K562 (cell line): Measurements from ENCODE around the gene TRIM25. TPM values are rescaled to one million over a fixed set of nuclear protein-coding genes. Genes with fewer than 3 reads are reported as not detected.

ENCODE experiments used
- ATAC-seq: fragments of 200-7000 bp; cut with Tn5 transposase; 3 replicates; pipeline ENCODE4 v1.9.1; 2020; ENCODE audit warnings: moderate library complexity
- BruUV-seq: library from RNA; stranded (reverse); fragments of 400-500 nt; replicated peaks from 2 replicates; lab custom pipeline; 2021; lab: Mats Ljungman, UMichigan
- CTCF ChIA-PET: fragments of 300-600 bp; formaldehyde crosslinking; extraction: SDS; loops from one replicate; lab custom pipeline; 2021; ENCODE audit warnings: low intra/inter-chr PET ratio; lab: Yijun Ruan, JAX
- POLR2A ChIA-PET: fragments of 300-600, 350-650 bp; sonication (Branson Sonifier 250); formaldehyde crosslinking; extraction: SDS; loops from one replicate; lab custom pipeline; 2021; ENCODE audit warnings: antibody characterized with exemption, inconsistent platforms; lab: Yijun Ruan, JAX
- DNase-seq, 4 experiments: peaks; one replicate each; pipeline versions ENCODE4 v3.0.0 to v3.0.0-alpha.2; 2011 to 2018; ENCODE audit warnings: low spot score in 3 of 4, mixed read lengths in 3 of 4; ENCODE audit errors: extremely low read depth in 1 of 4
- FAIRE-seq: peaks from 2 replicates; lab custom pipeline; 2011; peaks lifted over from hg19 to GRCh38; lab: Jason Lieb, UNC
- H2AFZ ChIP-seq: 2 replicates; pipeline ENCODE4 v1.6.0; 2011; ENCODE audit warnings: low read depth, low read length, control low read depth, inconsistent platforms
- H3K27ac ChIP-seq: fragments of 200-600 bp; 3 replicates; pipeline ENCODE4 v1.8.0; 2011; ENCODE audit warnings: low read depth, mild to moderate bottlenecking, control low read depth, inconsistent platforms, low read length, moderate library complexity, mixed read lengths; ENCODE audit errors: extremely low read depth
- H3K27me3 ChIP-seq, 2 experiments: fragments of 300-600 bp in 1 of 2; 2 replicates in 1 of 2; 3 replicates in 1 of 2; pipeline versions ENCODE4 v1.6.0 to v1.8.0; 2011; ENCODE audit warnings: inconsistent platforms in 2 of 2, low read length in 2 of 2, mild to moderate bottlenecking in 1 of 2, mixed read lengths in 1 of 2, moderate library complexity in 1 of 2; ENCODE audit not compliant: control insufficient read depth in 2 of 2, insufficient read depth in 2 of 2
- H3K36me3 ChIP-seq: fragments of 300-600 bp; 3 replicates; pipeline ENCODE4 v1.8.0; 2011; ENCODE audit warnings: mild to moderate bottlenecking, low read length, inconsistent platforms; ENCODE audit not compliant: control insufficient read depth, insufficient read depth
- H3K4me1 ChIP-seq, 2 experiments: fragments of 200-600 bp in 1 of 2; replicated peaks in 1 of 2; 2 replicates in 1 of 2; 3 replicates in 1 of 2; pipeline versions ENCODE4 v1.5.1 to v1.8.0; 2011; ENCODE audit warnings: inconsistent platforms in 2 of 2, low read length in 2 of 2, mild to moderate bottlenecking in 1 of 2, mixed read lengths in 1 of 2, moderate library complexity in 1 of 2; ENCODE audit not compliant: control insufficient read depth in 2 of 2, insufficient read depth in 2 of 2
- H3K4me2 ChIP-seq: 2 replicates; pipeline ENCODE4 v1.6.1; 2011; ENCODE audit warnings: low read length, control low read depth, inconsistent platforms, mixed read lengths; ENCODE audit not compliant: insufficient read depth
- H3K4me3 ChIP-seq: fragments of 200-600 bp; sonication (generic), shearing (Covaris generic); 2 replicates; pipeline ENCODE4 v1.5.1; 2016; ENCODE audit warnings: control low read depth, inconsistent platforms
- H3K79me2 ChIP-seq: fragments of 200-600 bp; 3 replicates; pipeline ENCODE4 v1.8.0; 2011; ENCODE audit warnings: low read length, inconsistent platforms; ENCODE audit not compliant: control insufficient read depth, insufficient read depth
- H3K9ac ChIP-seq, 2 experiments: 2 replicates each; pipeline versions ENCODE4 v1.6.0 to v1.6.1; 2011; ENCODE audit warnings: low read depth in 2 of 2, low read length in 2 of 2, control low read depth in 1 of 2, inconsistent platforms in 1 of 2, mild to moderate bottlenecking in 1 of 2, mixed read lengths in 1 of 2; ENCODE audit not compliant: insufficient read depth in 1 of 2
- H3K9me1 ChIP-seq: one replicate; pipeline ENCODE4 v1.6.0; 2011; ENCODE audit warnings: inconsistent platforms, mild to moderate bottlenecking, low read length, moderate library complexity; ENCODE audit not compliant: control insufficient read depth, insufficient read depth
- H3K9me3 ChIP-seq: replicated peaks from 2 replicates; pipeline ENCODE4 v1.5.1; 2011; ENCODE audit warnings: low read depth, low read length, inconsistent platforms; ENCODE audit not compliant: control insufficient read depth, insufficient read depth
- H4K20me1 ChIP-seq: replicated peaks from 2 replicates; pipeline ENCODE4 v1.6.1; 2011; ENCODE audit warnings: low read length, inconsistent platforms, mixed read lengths; ENCODE audit not compliant: control insufficient read depth, insufficient read depth
- DPF2 ChIP-seq: fragments of 450-650 bp; IDR thresholded peaks from 2 replicates; pipeline ENCODE4 v1.6.1; 2016
- FOSL1 ChIP-seq: fragments of 200-800 bp; sonication (Bioruptor generic); conservative IDR thresholded peaks from 2 replicates; pipeline ENCODE4 v1.6.1; 2016; ENCODE audit warnings: missing genetic modification characterization, missing compliant biosample characterization
- MXI1 ChIP-seq: IDR thresholded peaks from 2 replicates; pipeline ENCODE4 v1.6.1; 2011; ENCODE audit warnings: low read depth, mild to moderate bottlenecking, improper control_type of control experiment, low read length
- SMARCE1 ChIP-seq: fragments of 450-650 bp; IDR thresholded peaks from 2 replicates; pipeline ENCODE4 v1.7.1; 2016; ENCODE audit warnings: mild to moderate bottlenecking
- TRIM24 ChIP-seq, 2 experiments: fragments of 450-650 bp; IDR thresholded peaks; 2 replicates each; pipeline ENCODE4 v1.6.1; 2016
- TRIM28 ChIP-seq: fragments of 450-650 bp; IDR thresholded peaks from 2 replicates; pipeline ENCODE4 v1.6.1; 2017
- ZBED1 ChIP-seq: IDR thresholded peaks from 2 replicates; pipeline ENCODE4 v1.6.1; 2014
- ZNF239 ChIP-seq: fragments of 250-450 bp; sonication (Bioruptor Pico); IDR thresholded peaks from 2 replicates; pipeline ENCODE4 v1.4.0; 2020; ENCODE audit warnings: mild to moderate bottlenecking
- ZNF324 ChIP-seq: fragments of 250-450 bp; sonication (Bioruptor Pico); IDR thresholded peaks from 2 replicates; pipeline ENCODE4 v1.4.0; 2020; ENCODE audit warnings: mild to moderate bottlenecking
- ZNF512 ChIP-seq: IDR thresholded peaks from 2 replicates; pipeline ENCODE4 v1.6.1; 2016; ENCODE audit warnings: missing genetic modification characterization, missing compliant biosample characterization
- WGBS: fragments of 100-300 bp; shearing (Covaris generic); methylation state at CpG from one replicate; pipeline ENCODE4 v1.1.6; 2016; ENCODE audit warnings: low coverage, mixed read lengths; ENCODE audit not compliant: insufficient coverage; ENCODE audit errors: missing lambda C conversion rate; 5-methylcytosine and 5-hydroxymethylcytosine counted together
- in situ Hi-C: fragments of 300-500 bp; cut with MboI; formaldehyde crosslinking; loops from 4 replicates; pipeline ENCODE4 v1.15.0; 2018; ENCODE audit warnings: inconsistent platforms, mixed read lengths
- intact Hi-C: fragments of 100-400 bp; cut with micrococcal nuclease; formaldehyde crosslinking; loops from 2 replicates; pipeline ENCODE4 v1.14.2; 2022
- polyA plus RNA-seq, 8 experiments: library from polyadenylated mRNA; depleted of rRNA in 4 of 8; stranded (reverse) in 5 of 8; unstranded in 3 of 8; fragments of >200 nt; fragmentation: Nextera tagmentation in 2 of 8; fragmentation: Illumina TruSeq in 1 of 8; extraction: Ambion mirVana in 2 of 8; extraction: Trizol in 1 of 8; gene quantifications; 2 replicates each; pipeline versions ENCODE4 v1.2.1 to v1.2.3, GENCODE V29; 2011 to 2014; ENCODE audit warnings: inconsistent platforms in 1 of 8, missing spikeins in 1 of 8
- total RNA-seq, 7 experiments: library from RNA; depleted of rRNA in 6 of 7; stranded (reverse); fragments of >200 nt in 6 of 7; fragmentation: Illumina TruSeq in 2 of 7; extraction: Trizol in 2 of 7; gene quantifications; 2 replicates each; pipeline versions ENCODE4 v1.2.1 to v1.2.3, GENCODE V29; 2011 to 2021; ENCODE audit warnings: low replicate concordance in 1 of 7
- TF ChIP-seq, protein P1 (sequence below): IDR thresholded peaks from 2 replicates; pipeline ENCODE4 v1.6.1; 2012; ENCODE audit warnings: low read depth, low read length, improper control_type of control experiment, borderline replicate concordance
- TF ChIP-seq, protein P2 (sequence below): IDR thresholded peaks from 3 replicates; pipeline ENCODE4 v1.6.1; 2011; ENCODE audit warnings: borderline replicate concordance, mild to moderate bottlenecking, moderate library complexity; ENCODE audit not compliant: insufficient read length; ENCODE audit errors: extremely low read depth
- TF ChIP-seq, protein P3 (sequence below): fragments of 250-450 bp; sonication (Bioruptor Pico); IDR thresholded peaks from 2 replicates; pipeline ENCODE4 v1.8.0; 2022; ENCODE audit warnings: moderate library complexity, mild to moderate bottlenecking, inconsistent platforms

The TRIM25 gene
- total and polyA plus RNA-seq, 9 of the 15 experiments (the other 6 are each of a cell fraction or from before 2014, with no cell fraction given): 5.9 to 49.5 (median 24.5) TPM

DNA sequence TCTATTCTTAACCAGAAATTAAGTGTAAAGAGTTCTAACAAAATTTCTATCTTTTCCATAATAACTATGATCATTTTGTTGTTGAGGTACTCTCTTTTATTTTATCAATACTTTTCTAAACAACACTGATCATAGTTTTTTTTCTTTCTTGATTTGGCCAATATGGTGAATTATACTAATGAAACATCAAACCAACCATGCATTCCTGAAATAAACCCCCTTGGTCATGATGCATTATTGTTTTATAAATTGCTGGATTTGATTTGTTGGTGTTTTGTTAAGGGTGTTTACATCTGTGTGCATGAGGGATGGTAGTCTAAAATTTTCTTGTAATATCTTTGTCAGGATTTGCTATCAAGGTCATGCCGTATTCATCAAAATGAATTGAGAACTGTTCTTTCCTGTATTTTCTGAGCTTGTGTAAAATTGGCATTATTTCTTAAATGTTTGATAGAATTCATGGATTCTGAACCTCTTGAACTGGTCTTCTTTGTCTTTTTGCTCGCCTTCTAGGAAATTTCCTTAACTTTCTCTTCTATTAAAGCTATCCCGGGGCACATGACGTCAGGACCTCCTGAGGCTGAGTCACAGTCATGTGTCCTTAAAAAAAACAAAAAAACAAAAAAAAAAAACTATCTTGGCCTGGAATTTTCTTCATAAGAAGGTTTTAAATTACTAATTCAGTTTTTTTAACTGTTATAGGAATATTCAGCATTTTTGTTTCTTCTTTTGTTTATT is 3.9 kb upstream of the TRIM25 start:
- Histone ChIP-seq H3K79me2 (peaks cover 23% of the 10 kb centered on the region), H2AFZ (no peak overlapping the region), H3K4me1 (peaks cover 18 to 26% of the 10 kb centered on the region in 2 experiments; a peak in 4 of 5 replicates), H3K9me3 (peaks cover 17% of the 10 kb centered on the region), H3K9ac (no peak overlapping the region), H3K36me3 (no peaks in the 10 kb centered on the region), H3K27ac (no peak overlapping the region), H3K4me3 (no peak overlapping the region), H3K27me3 (no peaks in the 10 kb centered on the region), H3K4me2 (no peak overlapping the region), H4K20me1 (no peaks in the 10 kb centered on the region), H3K9me1 (no peaks in the 10 kb centered on the region)
- ChIA-PET POLR2A (no interaction called here), CTCF (no interaction called here)
- no peak for FAIRE-seq
- WGBS: 80% methylated on average over 4 of the region's 4 CpGs
- DNase-seq: no peak
- in situ Hi-C loops: no loop called here
- intact Hi-C loops: no loop called here
- ATAC-seq: no peak
- BruUV-seq: no TSS peak
- TF ChIP-seq SMARCE1 (no peak), TRIM24 (IDR thresholded peaks at IDR 0.05) (peak; percentile 76 to 85), ZNF324 (peak; percentile 99), ZNF239 (CRISPR knock-in tag) (no peak), ZBED1 (no peak), MXI1 (no peak), FOSL1 (tag) (peak; percentile 75), TRIM28 (0 out of 2 replicates have a peak, but pooled peaks have one; percentile 44), ZNF512 (tag) (peak; percentile 28; the same call in 1 of the 2 replicates), DPF2 (no peak)
- TF ChIP-seq, protein P1, sequence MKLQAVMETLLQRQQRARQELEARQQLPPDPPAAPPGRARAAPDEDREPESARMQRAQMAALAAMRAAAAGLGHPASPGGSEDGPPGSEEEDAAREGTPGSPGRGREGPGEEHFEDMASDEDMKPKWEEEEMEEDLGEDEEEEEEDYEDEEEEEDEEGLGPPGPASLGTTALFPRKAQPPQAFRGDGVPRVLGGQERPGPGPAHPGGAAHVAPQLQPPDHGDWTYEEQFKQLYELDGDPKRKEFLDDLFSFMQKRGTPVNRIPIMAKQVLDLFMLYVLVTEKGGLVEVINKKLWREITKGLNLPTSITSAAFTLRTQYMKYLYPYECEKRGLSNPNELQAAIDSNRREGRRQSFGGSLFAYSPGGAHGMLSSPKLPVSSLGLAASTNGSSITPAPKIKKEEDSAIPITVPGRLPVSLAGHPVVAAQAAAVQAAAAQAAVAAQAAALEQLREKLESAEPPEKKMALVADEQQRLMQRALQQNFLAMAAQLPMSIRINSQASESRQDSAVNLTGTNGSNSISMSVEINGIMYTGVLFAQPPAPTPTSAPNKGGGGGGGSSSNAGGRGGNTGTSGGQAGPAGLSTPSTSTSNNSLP: no peak
- TF ChIP-seq, protein P2, sequence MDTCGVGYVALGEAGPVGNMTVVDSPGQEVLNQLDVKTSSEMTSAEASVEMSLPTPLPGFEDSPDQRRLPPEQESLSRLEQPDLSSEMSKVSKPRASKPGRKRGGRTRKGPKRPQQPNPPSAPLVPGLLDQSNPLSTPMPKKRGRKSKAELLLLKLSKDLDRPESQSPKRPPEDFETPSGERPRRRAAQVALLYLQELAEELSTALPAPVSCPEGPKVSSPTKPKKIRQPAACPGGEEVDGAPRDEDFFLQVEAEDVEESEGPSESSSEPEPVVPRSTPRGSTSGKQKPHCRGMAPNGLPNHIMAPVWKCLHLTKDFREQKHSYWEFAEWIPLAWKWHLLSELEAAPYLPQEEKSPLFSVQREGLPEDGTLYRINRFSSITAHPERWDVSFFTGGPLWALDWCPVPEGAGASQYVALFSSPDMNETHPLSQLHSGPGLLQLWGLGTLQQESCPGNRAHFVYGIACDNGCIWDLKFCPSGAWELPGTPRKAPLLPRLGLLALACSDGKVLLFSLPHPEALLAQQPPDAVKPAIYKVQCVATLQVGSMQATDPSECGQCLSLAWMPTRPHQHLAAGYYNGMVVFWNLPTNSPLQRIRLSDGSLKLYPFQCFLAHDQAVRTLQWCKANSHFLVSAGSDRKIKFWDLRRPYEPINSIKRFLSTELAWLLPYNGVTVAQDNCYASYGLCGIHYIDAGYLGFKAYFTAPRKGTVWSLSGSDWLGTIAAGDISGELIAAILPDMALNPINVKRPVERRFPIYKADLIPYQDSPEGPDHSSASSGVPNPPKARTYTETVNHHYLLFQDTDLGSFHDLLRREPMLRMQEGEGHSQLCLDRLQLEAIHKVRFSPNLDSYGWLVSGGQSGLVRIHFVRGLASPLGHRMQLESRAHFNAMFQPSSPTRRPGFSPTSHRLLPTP: no peak
- TF ChIP-seq, protein P3, sequence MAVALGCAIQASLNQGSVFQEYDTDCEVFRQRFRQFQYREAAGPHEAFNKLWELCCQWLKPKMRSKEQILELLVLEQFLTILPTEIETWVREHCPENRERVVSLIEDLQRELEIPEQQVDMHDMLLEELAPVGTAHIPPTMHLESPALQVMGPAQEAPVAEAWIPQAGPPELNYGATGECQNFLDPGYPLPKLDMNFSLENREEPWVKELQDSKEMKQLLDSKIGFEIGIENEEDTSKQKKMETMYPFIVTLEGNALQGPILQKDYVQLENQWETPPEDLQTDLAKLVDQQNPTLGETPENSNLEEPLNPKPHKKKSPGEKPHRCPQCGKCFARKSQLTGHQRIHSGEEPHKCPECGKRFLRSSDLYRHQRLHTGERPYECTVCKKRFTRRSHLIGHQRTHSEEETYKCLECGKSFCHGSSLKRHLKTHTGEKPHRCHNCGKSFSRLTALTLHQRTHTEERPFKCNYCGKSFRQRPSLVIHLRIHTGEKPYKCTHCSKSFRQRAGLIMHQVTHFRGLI (CRISPR knock-in tag): no peak
